GM12878 (cell line): ENCODE data around the gene DNAJC27. TPM values are rescaled to one million over a fixed set of nuclear protein-coding genes. Genes with fewer than 3 reads are reported as not detected.

Experiments
- BMI1 ChIP-seq: fragments of 450-650 bp; IDR thresholded peaks from 2 replicates; pipeline ENCODE4 v1.6.1; 2016; ENCODE audit warnings: mild to moderate bottlenecking, moderate library complexity, borderline replicate concordance
- CBFB ChIP-seq: IDR thresholded peaks from 2 replicates; pipeline ENCODE4 v1.6.1; 2016; ENCODE audit warnings: antibody characterized with exemption, low read depth
- CTCF ChIP-seq, 3 experiments: IDR thresholded peaks in 2 of 3; conservative IDR thresholded peaks in 1 of 3; 2 replicates each; pipeline ENCODE4 v1.5.1; 2011; ENCODE audit warnings: low read depth in 3 of 3, low read length in 3 of 3, mild to moderate bottlenecking in 3 of 3, control low read depth in 2 of 3, moderate library complexity in 2 of 3, inconsistent platforms in 1 of 3, mixed read lengths in 1 of 3; ENCODE audit not compliant: control insufficient read depth in 2 of 3, insufficient read depth in 1 of 3; ENCODE audit errors: extremely low read depth in 1 of 3
- CUX1 ChIP-seq: IDR thresholded peaks from 2 replicates; pipeline ENCODE4 v1.6.1; 2012; ENCODE audit warnings: improper control_type of control experiment, low read depth, low read length; ENCODE audit not compliant: insufficient replicate concordance
- EED ChIP-seq: sonication (generic); IDR thresholded peaks from 2 replicates; pipeline ENCODE4 v1.6.1; 2016; ENCODE audit warnings: antibody characterized with exemption, low read depth
- MYC ChIP-seq: IDR thresholded peaks from 2 replicates; pipeline ENCODE4 v1.6.1; 2011; ENCODE audit warnings: mild to moderate bottlenecking, low read length, moderate library complexity, inconsistent platforms; ENCODE audit not compliant: insufficient read depth, insufficient replicate concordance, insufficient read length, severe bottlenecking
- NBN ChIP-seq: fragments of 450-650 bp; IDR thresholded peaks from 2 replicates; pipeline ENCODE4 v1.6.1; 2016
- NKRF ChIP-seq: fragments of 450-650 bp; conservative IDR thresholded peaks from 2 replicates; pipeline ENCODE4 v1.6.1; 2017; ENCODE audit warnings: mild to moderate bottlenecking, moderate library complexity
- RBBP5 ChIP-seq: fragments of 200-600 bp; sonication (generic); conservative IDR thresholded peaks from 2 replicates; pipeline ENCODE4 v1.6.1; 2016
- RUNX3 ChIP-seq: IDR thresholded peaks from 2 replicates; pipeline ENCODE4 v1.6.1; 2012; ENCODE audit warnings: low read length, inconsistent platforms
- SIX5 ChIP-seq: IDR thresholded peaks from 2 replicates; pipeline ENCODE4 v1.6.1; 2011; ENCODE audit warnings: mild to moderate bottlenecking, low read depth, low read length, moderate library complexity; ENCODE audit not compliant: severe bottlenecking
- SPI1 ChIP-seq: IDR thresholded peaks from 2 replicates; pipeline ENCODE4 v1.6.1; 2011; ENCODE audit warnings: low read depth, mild to moderate bottlenecking, low read length, moderate library complexity, borderline replicate concordance; ENCODE audit not compliant: insufficient read depth
- STAT1 ChIP-seq: fragments of 450-650 bp; conservative IDR thresholded peaks from 2 replicates; pipeline ENCODE4 v1.6.1; 2014; ENCODE audit warnings: antibody characterized with exemption, mild to moderate bottlenecking
- SUZ12 ChIP-seq: fragments of 200-600 bp; sonication (generic); IDR thresholded peaks from one replicate; pipeline ENCODE4 v1.6.1; 2018; ENCODE audit warnings: antibody characterized with exemption, mild to moderate bottlenecking; ENCODE audit not compliant: unreplicated experiment
- TBL1XR1 ChIP-seq: IDR thresholded peaks from 2 replicates; pipeline ENCODE4 v1.6.1; 2012; ENCODE audit warnings: low read depth, low read length, improper control_type of control experiment
- YBX1 ChIP-seq: fragments of 450-650 bp; IDR thresholded peaks from 2 replicates; pipeline ENCODE4 v1.6.1; 2016; ENCODE audit warnings: antibody characterized with exemption
- ZBTB11 ChIP-seq: fragments of 450-650 bp; formaldehyde crosslinking; IDR thresholded peaks from 2 replicates; pipeline ENCODE4 v1.5.0; 2022; ENCODE audit warnings: mild to moderate bottlenecking, missing genetic modification characterization
- ZNF622 ChIP-seq: fragments of 450-650 bp; IDR thresholded peaks from 2 replicates; pipeline ENCODE4 v1.6.1; 2017; ENCODE audit warnings: mild to moderate bottlenecking, inconsistent platforms
- ZZZ3 ChIP-seq: IDR thresholded peaks from 2 replicates; pipeline ENCODE4 v1.6.1; 2011; ENCODE audit warnings: low read depth; ENCODE audit not compliant: control insufficient read depth, insufficient read length
- polyA plus RNA-seq, 11 experiments: library from polyadenylated mRNA; depleted of rRNA in 4 of 11; unstranded in 6 of 11; stranded (reverse) in 5 of 11; fragments of >200 nt; fragmentation: Nextera tagmentation in 4 of 11; fragmentation: Illumina TruSeq in 1 of 11; extraction: Ambion mirVana in 4 of 11; extraction: Trizol in 1 of 11; gene quantifications; 1 replicate in 1 of 11; 2 replicates in 10 of 11; pipeline versions ENCODE4 v1.2.1 to v1.2.3, GENCODE V29; 2011 to 2016; ENCODE audit warnings: inconsistent platforms in 2 of 11, missing spikeins in 2 of 11, low read depth in 1 of 11
- total RNA-seq, 4 experiments: library from RNA; depleted of rRNA in 3 of 4; stranded (reverse); fragments of >200 nt in 3 of 4; fragmentation: Illumina TruSeq in 1 of 4; extraction: Trizol in 1 of 4; gene quantifications; 2 replicates each; pipeline versions ENCODE4 v1.2.1 to v1.2.3, GENCODE V29; 2013 to 2021

DNAJC27 gene
- total and polyA plus RNA-seq, 10 of the 15 experiments (the other 5 are each of a cell fraction or from before 2014, with no cell fraction given) = 0.95 to 9.6 (median 3.7) TPM

GRCh38 chr2:24930768-24931167, 41.0 kb downstream of the DNAJC27 start (continued):
- no peak for TF ChIP-seq SPI1
- TF ChIP-seq RUNX3 = peak; percentile 82
- TF ChIP-seq MYC = no peak
- TF ChIP-seq STAT1 = no peak
- TF ChIP-seq EED = no peak
- TF ChIP-seq SIX5 = no peak
- TF ChIP-seq ZBTB11 (CRISPR knock-in tag) = no peak
- TF ChIP-seq CBFB = no peak
- TF ChIP-seq CUX1 = no peak
- no peak for TF ChIP-seq NBN
- no peak for TF ChIP-seq YBX1
- no peak for TF ChIP-seq BMI1
- no peak for TF ChIP-seq NKRF
- no peak for TF ChIP-seq ZNF622
- TF ChIP-seq ZZZ3 = no peak
- no peak for TF ChIP-seq RBBP5
- TF ChIP-seq CTCF (IDR thresholded peaks at IDR 0.05 in 2 of 3, conservative IDR thresholded peaks at IDR 0.05 in 1 of 3; ENCODE audit: control insufficient read depth in 2 of 3, extremely low read depth in 1 of 3, insufficient read depth in 1 of 3, low read depth in 3 of 3, low read length in 3 of 3) = no peak
- TF ChIP-seq TBL1XR1 = no peak
- TF ChIP-seq SUZ12 = no peak
